Suprapubic skin (tissue), 4 donors: ENCODE measurements around the gene RXFP4.

ENCODE experiments used
- EP300 ChIP-seq: sonication (generic); formaldehyde crosslinking; IDR thresholded peaks from one replicate; pipeline ENCODE4 v1.6.1; 2017; ENCODE audit warnings: antibody characterized with exemption
- POLR2AphosphoS5 ChIP-seq, 3 donors: sonication (generic); formaldehyde crosslinking; IDR thresholded peaks; one replicate each; pipeline ENCODE4 v1.6.1; 2017; ENCODE audit warnings: antibody characterized with exemption in 3 of 3
- TF ChIP-seq, protein P1 (sequence below), 2 donors: fragments of 200-600 bp in 1 of 2; fragments of 450-650 bp in 1 of 2; sonication (generic) in 1 of 2; IDR thresholded peaks; one replicate each; pipeline ENCODE4 v1.5.1; 2016 to 2019; ENCODE audit warnings: antibody characterized with exemption in 2 of 2, mild to moderate bottlenecking in 1 of 2, moderate library complexity in 1 of 2

DNA sequence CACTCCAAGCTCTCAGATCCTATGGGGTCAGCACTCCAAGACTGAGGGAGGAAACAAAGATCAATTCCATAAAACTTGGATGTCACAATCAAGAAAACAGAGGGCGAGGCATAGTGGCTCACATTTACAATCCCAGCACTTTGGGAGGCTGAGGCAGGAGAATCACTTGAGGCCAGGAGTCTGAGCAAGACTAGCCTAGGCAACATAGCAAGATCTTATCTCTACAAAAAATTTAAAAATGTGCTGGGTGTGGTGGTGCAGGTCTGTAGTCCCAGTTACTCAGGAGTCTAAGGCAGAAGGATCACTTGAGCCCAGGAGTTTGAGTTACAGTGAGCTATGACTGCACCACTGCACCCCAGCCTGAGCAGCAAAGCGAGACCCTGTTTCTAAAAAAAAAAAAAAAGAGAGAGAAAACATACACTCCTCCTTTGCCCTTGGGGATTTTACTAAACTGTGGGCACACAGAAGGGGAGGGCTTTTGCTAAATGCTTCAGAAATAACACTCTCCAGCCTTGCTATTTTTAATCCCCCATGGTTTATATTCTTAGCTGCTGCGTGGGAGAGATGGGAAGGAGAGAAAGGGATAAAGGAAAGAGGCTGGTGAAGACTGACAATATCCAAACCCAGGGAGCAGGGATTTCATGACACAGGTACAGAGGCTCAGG lies 18.8 kb downstream of the RXFP4 start:
- TF ChIP-seq EP300 (no peak), POLR2AphosphoS5 (IDR thresholded peaks at IDR 0.05) (no peak)
- TF ChIP-seq, protein P1, sequence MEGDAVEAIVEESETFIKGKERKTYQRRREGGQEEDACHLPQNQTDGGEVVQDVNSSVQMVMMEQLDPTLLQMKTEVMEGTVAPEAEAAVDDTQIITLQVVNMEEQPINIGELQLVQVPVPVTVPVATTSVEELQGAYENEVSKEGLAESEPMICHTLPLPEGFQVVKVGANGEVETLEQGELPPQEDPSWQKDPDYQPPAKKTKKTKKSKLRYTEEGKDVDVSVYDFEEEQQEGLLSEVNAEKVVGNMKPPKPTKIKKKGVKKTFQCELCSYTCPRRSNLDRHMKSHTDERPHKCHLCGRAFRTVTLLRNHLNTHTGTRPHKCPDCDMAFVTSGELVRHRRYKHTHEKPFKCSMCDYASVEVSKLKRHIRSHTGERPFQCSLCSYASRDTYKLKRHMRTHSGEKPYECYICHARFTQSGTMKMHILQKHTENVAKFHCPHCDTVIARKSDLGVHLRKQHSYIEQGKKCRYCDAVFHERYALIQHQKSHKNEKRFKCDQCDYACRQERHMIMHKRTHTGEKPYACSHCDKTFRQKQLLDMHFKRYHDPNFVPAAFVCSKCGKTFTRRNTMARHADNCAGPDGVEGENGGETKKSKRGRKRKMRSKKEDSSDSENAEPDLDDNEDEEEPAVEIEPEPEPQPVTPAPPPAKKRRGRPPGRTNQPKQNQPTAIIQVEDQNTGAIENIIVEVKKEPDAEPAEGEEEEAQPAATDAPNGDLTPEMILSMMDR (IDR thresholded peaks at IDR 0.05), result no peak
